Upper lobe of left lung (tissue), 6 donors: Measurements from ENCODE around the gene ECI1. TPM values are rescaled to one million over a fixed set of nuclear protein-coding genes. Genes with fewer than 3 reads are reported as not detected.
"Not testable (repeated sequence)": the region's sequence is repeated elsewhere in the genome, so short reads cannot be mapped to it uniquely, and the experiment has no call there.

ENCODE experiments used
- ATAC-seq, 2 donors: fragments of 200-7000 bp; cut with Tn5 transposase; one replicate each; pipeline ENCODE4 v1.9.1; 2022; ENCODE audit warnings: mild to moderate bottlenecking in 2 of 2, moderate library complexity in 2 of 2; ENCODE audit not compliant: low FRiP score in 2 of 2
- DNase-seq, 2 donors: peaks; one replicate each; pipeline ENCODE4 v3.0.0-alpha.2; 2019 to 2020
- H3K27ac ChIP-seq, 4 donors: fragments of 200-600 bp; sonication (generic); one replicate each; pipeline ENCODE4 v1.5.1; 2016 to 2019
- H3K27me3 ChIP-seq, 4 donors: fragments of 200-600 bp; sonication (generic); one replicate each; pipeline ENCODE4 v1.5.1; 2017 to 2019
- H3K36me3 ChIP-seq, 4 donors: fragments of 200-600 bp; sonication (generic); one replicate each; pipeline ENCODE4 v1.5.1; 2016 to 2019
- H3K4me1 ChIP-seq, 4 donors: fragments of 200-600 bp; sonication (generic); one replicate each; pipeline ENCODE4 v1.5.1; 2018 to 2019
- H3K4me3 ChIP-seq, 4 donors: fragments of 200-600 bp; sonication (generic); one replicate each; pipeline ENCODE4 v1.5.1; 2017 to 2019; ENCODE audit warnings: mild to moderate bottlenecking in 2 of 4, moderate library complexity in 1 of 4
- H3K9me3 ChIP-seq, 4 donors: fragments of 200-600 bp; sonication (generic); one replicate each; pipeline ENCODE4 v1.5.1; 2018 to 2019
- CTCF ChIP-seq, 6 experiments: fragments of 450-650 bp in 4 of 6; fragments of 200-600 bp in 2 of 6; sonication (generic) in 2 of 6; IDR thresholded peaks; one replicate each; pipeline ENCODE4 v1.5.1; 2016 to 2019; ENCODE audit warnings: antibody characterized with exemption in 6 of 6
- EP300 ChIP-seq, 4 donors: sonication (generic); formaldehyde crosslinking; IDR thresholded peaks; one replicate each; pipeline ENCODE4 v1.5.1; 2017; ENCODE audit warnings: antibody characterized with exemption in 4 of 4, control low read depth in 2 of 4
- POLR2A ChIP-seq, 4 donors: fragments of 450-650 bp; IDR thresholded peaks; one replicate each; pipeline ENCODE4 v1.5.1; 2016 to 2017; ENCODE audit warnings: antibody characterized with exemption in 4 of 4, mild to moderate bottlenecking in 2 of 4
- POLR2AphosphoS5 ChIP-seq, 2 donors: sonication (generic); formaldehyde crosslinking; IDR thresholded peaks; one replicate each; pipeline ENCODE4 v1.5.1; 2017; ENCODE audit warnings: antibody characterized with exemption in 2 of 2
- WGBS, 2 donors: methylation state at CpG; one replicate each; pipeline ENCODE4 v1.1.5; 2017 to 2018; 5-methylcytosine and 5-hydroxymethylcytosine counted together
- total RNA-seq, 6 donors: library from RNA; depleted of rRNA in 4 of 6; stranded (reverse); fragments of >200 nt in 4 of 6; gene quantifications; one replicate each; pipeline versions ENCODE4 v1.1.0 to v1.2.1, GENCODE V29; 2016 to 2021
- donor health status: DM: no; HTN: no; CAD: no; lungs with moderate emphysema.
- donor health status: DM: no; HTN: yes; CAD: no; lungs with severe emphysema.

Gene ECI1
- total RNA-seq, 6 donors from 2014 or later = 48.1 to 75.5 (median 68.2) TPM

DNA sequence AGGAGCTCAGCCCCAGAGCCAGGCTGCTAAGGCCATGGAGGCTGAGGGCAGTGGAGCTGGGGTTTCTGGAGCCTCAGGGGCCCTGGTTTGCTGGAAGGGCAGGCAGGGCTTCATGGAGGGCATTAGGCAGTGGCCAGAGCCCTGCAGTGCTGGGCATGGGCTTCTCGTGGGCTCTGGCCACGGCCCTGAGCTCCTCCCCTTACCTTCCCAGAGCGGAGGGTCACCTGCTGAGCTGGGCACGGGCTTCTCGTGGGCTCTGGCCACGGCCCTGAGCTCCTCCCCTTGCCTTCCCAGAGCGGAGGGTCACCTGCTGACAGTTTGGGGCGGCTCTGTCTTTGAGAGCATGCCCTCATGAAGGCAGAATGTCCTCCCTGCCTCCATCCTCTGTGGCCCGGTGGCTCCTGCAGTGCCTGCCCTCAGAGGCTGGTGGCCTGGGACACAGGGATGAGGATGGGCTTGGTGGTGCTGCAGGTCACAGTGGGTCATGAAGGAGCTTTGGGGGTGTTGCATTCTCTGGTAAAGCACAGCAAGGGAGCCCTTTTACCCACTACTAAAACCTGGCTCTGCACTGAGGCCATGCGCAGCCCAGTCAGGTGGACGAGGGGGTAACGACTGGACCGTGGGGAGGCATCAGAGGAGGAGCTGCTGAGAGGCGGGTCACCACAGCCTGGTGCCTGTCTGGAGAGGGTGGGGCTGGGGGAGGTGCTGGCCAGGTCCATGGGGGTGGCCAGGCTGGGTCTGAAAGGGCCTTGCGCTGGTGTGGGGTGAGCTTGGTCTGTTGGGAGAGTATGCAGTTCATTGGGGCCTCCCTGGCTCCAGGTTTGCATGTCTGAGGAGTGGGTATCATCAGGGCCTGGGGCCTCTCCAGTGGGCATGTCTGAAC is 19.4 kb upstream of the ECI1 start:
- ATAC-seq = no peak
- Histone ChIP-seq H3K4me1 (peaks cover 20 to 41% (median 24%) of the 10 kb centered on the region in 4 donors), H3K27me3 (no peaks in the 10 kb centered on the region), H3K4me3 (no peak overlapping the region), H3K9me3 (no peaks in the 10 kb centered on the region), H3K27ac (no peak overlapping the region), H3K36me3 (peaks cover 0 to 7% (median 3%) of the 10 kb centered on the region in 4 donors)
- whole genome bisulfite sequencing, 2 donors = 73 to 94% methylated on average over 4 to 7 of the region's 15 CpGs
- TF ChIP-seq CTCF (IDR thresholded peaks at IDR 0.05) (no peak), POLR2A (IDR thresholded peaks at IDR 0.05) (no peak), POLR2AphosphoS5 (IDR thresholded peaks at IDR 0.05) (no peak), EP300 (IDR thresholded peaks at IDR 0.05) (no peak)
- no peak for DNase-seq

GRCh38 chr16:2270070-2270462 is 18.7 kb upstream of the ECI1 start:
- H3K4me3 ChIP-seq = no peak overlapping the region
- ATAC-seq = no peak
- no peaks in the 10 kb centered on the region for H3K27me3 ChIP-seq
- no peak overlapping the region for H3K27ac ChIP-seq
- H3K4me1 ChIP-seq = peaks cover 26 to 48% (median 29%) of the 10 kb centered on the region in 4 donors
- H3K9me3 ChIP-seq = no peaks in the 10 kb centered on the region
- no peaks in the 10 kb centered on the region for H3K36me3 ChIP-seq
- TF ChIP-seq CTCF (IDR thresholded peaks at IDR 0.05) (no peak), POLR2A (IDR thresholded peaks at IDR 0.05) (no peak), POLR2AphosphoS5 (IDR thresholded peaks at IDR 0.05) (no peak), EP300 (IDR thresholded peaks at IDR 0.05) (no peak)
- WGBS, 2 donors = 87 to 91% methylated on average over 5 to 9 of the region's 9 CpGs
- no peak for DNase-seq

- H3K4me1 ChIP-seq = peaks cover 26 to 57% (median 31%) of the 10 kb centered on the region in 4 donors
- peak; percentile 91 to 100 for DNase-seq
- H3K27ac ChIP-seq = peak within 1 kb of the TSS; percentile 93 to 98 (median 95)
- H3K36me3 ChIP-seq = peaks cover 10 to 13% (median 12%) of the 10 kb centered on the region in 4 donors
- peak in 3 of 6 experiments; percentile 26 to 40 (median 34) for TF ChIP-seq CTCF (IDR thresholded peaks at IDR 0.05)
- TF ChIP-seq EP300 (IDR thresholded peaks at IDR 0.05) = peak in 1 of 4 donors; percentile 61
- peak; percentile 99 to 100 for TF ChIP-seq POLR2AphosphoS5 (IDR thresholded peaks at IDR 0.05)
- TF ChIP-seq POLR2A (IDR thresholded peaks at IDR 0.05) = peak; percentile 88 to 98 (median 94)
- peak; percentile 94 to 97 for ATAC-seq
- no peaks in the 10 kb centered on the region for H3K27me3 ChIP-seq
- no peaks in the 10 kb centered on the region for H3K9me3 ChIP-seq
- H3K4me3 ChIP-seq = peak within 1 kb of the TSS; percentile 76 to 90 (median 86)
- WGBS, 2 donors = 1 to 4% methylated on average over 5 to 17 of the region's 88 CpGs
Observed at GRCh38 chr16:2267913-2268666, 16.7 kb upstream of the ECI1 start, which contains the start of gene RNPS1. RNPS1 (minus strand) TSS chr16:2268126; CDS start chr16:2264643, 3,483 bp downstream.

GRCh38 chr16:2267505-2267912 is 16.1 kb upstream of the ECI1 start:
- DNase-seq = peak in 1 of 2 donors; percentile 76
- Histone ChIP-seq H3K4me1 (peaks cover 26 to 56% (median 31%) of the 10 kb centered on the region in 4 donors), H3K27ac (peak overlapping the region; percentile 93 to 98 (median 95)), H3K36me3 (peaks cover 16 to 19% (median 18%) of the 10 kb centered on the region in 4 donors), H3K4me3 (peak overlapping the region; percentile 76 to 90 (median 86))
- H3K27me3 ChIP-seq, H3K9me3 ChIP-seq: not testable (repeated sequence)
- peak; percentile 79 to 91 for ATAC-seq
- 0% methylated on average over 19 to 26 of the region's 54 CpGs for WGBS, 2 donors

- DNase-seq = peak in 1 of 2 donors; percentile 34
- H3K27me3 ChIP-seq, H3K9me3 ChIP-seq, ATAC-seq: not testable (repeated sequence)
- WGBS, 2 donors = 6 to 9% methylated on average over 2 to 12 of the region's 12 CpGs
- peak overlapping the region; percentile 76 to 90 (median 86) for H3K4me3 ChIP-seq
- peaks cover 26 to 49% (median 31%) of the 10 kb centered on the region in 4 donors for H3K4me1 ChIP-seq
- peaks cover 22 to 25% (median 24%) of the 10 kb centered on the region in 4 donors for H3K36me3 ChIP-seq
- peak overlapping the region; percentile 93 to 98 (median 95) for H3K27ac ChIP-seq
Observed at GRCh38 chr16:2266887-2267286, 15.5 kb upstream of the ECI1 start.

- H3K27me3 ChIP-seq, ATAC-seq, H3K27ac ChIP-seq, H3K4me3 ChIP-seq, DNase-seq, H3K9me3 ChIP-seq: not testable (repeated sequence)
- H3K4me1 ChIP-seq = peaks cover 12 to 31% (median 19%) of the 10 kb centered on the region in 4 donors
- peaks cover 37 to 63% (median 58%) of the 10 kb centered on the region in 4 donors for H3K36me3 ChIP-seq
- 84 to 90% methylated on average over 9 to 14 of the region's 14 CpGs for WGBS, 2 donors
Observed at GRCh38 chr16:2263026-2263425, 11.6 kb upstream of the ECI1 start.
